Measurements from ENCODE around the gene C10orf53. TPM values are rescaled to one million over a fixed set of nuclear protein-coding genes. Genes with fewer than 3 reads are reported as not detected.

The C10orf53 gene
- total and polyA plus RNA-seq, 2 of the 4 experiments (the other 2 are of a cell fraction): not detected

- Histone ChIP-seq H3K4me2 (ENCODE audit: low read depth, low read length) (no peak overlapping the region), H2AK5ac (ENCODE audit: low read depth, low read length) (no peak overlapping the region), H3K23ac (ENCODE audit: low read depth, low read length) (no peak overlapping the region), H3K79me1 (ENCODE audit: low read depth in 1 of 2, low read length in 2 of 2) (no peaks in the 10 kb centered on the region), H3K9me1 (ENCODE audit: insufficient read depth, low read length) (no peaks in the 10 kb centered on the region; the same call in 1 of the 2 replicates), H3K4ac (ENCODE audit: low read depth, low read length) (no peak overlapping the region), H2AFZ (replicated peaks; ENCODE audit: low read length, poor library complexity) (no peak overlapping the region), H4K91ac (ENCODE audit: insufficient read depth, low read depth, low read length) (no peak overlapping the region), H2BK120ac (ENCODE audit: low read depth, low read length) (no peak overlapping the region), H4K8ac (ENCODE audit: low read depth in 2 of 2, low read length in 2 of 2) (no peak overlapping the region), H3K27me3 (ENCODE audit: control insufficient read depth, insufficient read depth, low read length) (peaks cover under 1% of the 10 kb centered on the region; the same call in 1 of the 2 replicates), H3K4me1 (ENCODE audit: control insufficient read depth, insufficient read depth, low read length) (no peaks in the 10 kb centered on the region), H3K4me3 (ENCODE audit: insufficient read depth, low read depth, low read length) (no peak overlapping the region), H4K20me1 (ENCODE audit: insufficient read depth, low read length) (no peaks in the 10 kb centered on the region), H4K5ac (ENCODE audit: low read depth, low read length) (no peak overlapping the region), H3K14ac (replicated peaks; ENCODE audit: low read depth, low read length) (no peak overlapping the region), H3K18ac (ENCODE audit: low read depth, low read length) (no peak overlapping the region), H3K9me3 (ENCODE audit: control insufficient read depth, insufficient read depth, low read length) (no peaks in the 10 kb centered on the region), H2BK15ac (ENCODE audit: low read depth, low read length) (no peak overlapping the region), H3K27ac (ENCODE audit: insufficient read depth, low read length) (no peak overlapping the region), H2BK20ac (ENCODE audit: low read depth, low read length) (no peak overlapping the region), H2BK5ac (ENCODE audit: low read depth, low read length, poor library complexity, severe bottlenecking) (no peak overlapping the region), H2AK9ac (replicated peaks; ENCODE audit: low read depth, low read length, poor library complexity) (no peak overlapping the region), H3K56ac (ENCODE audit: extremely low read depth, insufficient read depth, low read length) (no peak overlapping the region), H3K36me3 (ENCODE audit: control insufficient read depth, insufficient read depth, low read length) (no peaks in the 10 kb centered on the region), H3K9ac (ENCODE audit: low read depth, low read length) (no peak overlapping the region)
- no TSS peak for BruUV-seq (replicated peaks)
- dilution Hi-C loops (cut with HindIII; ENCODE audit: low sequenced_read_pairs, unreplicated experiment): no loop called here
- TF ChIP-seq RFX5 (IDR thresholded peaks at IDR 0.05; ENCODE audit: low read depth, low read length) (no peak), MXI1 (IDR thresholded peaks at IDR 0.05; ENCODE audit: borderline replicate concordance, low read depth, low read length) (no peak), BHLHE40 (IDR thresholded peaks at IDR 0.05; ENCODE audit: low read depth, low read length) (no peak), SMC3 (IDR thresholded peaks at IDR 0.05; ENCODE audit: low read depth, low read length) (no peak), MAFK (IDR thresholded peaks at IDR 0.05; ENCODE audit: low read depth, low read length) (no peak), MAZ (IDR thresholded peaks at IDR 0.05; ENCODE audit: borderline replicate concordance, low read depth, low read length) (no peak), USF2 (IDR thresholded peaks at IDR 0.05; ENCODE audit: low read depth, low read length) (no peak)
- intact Hi-C loops (cut with micrococcal nuclease): no loop called here
- ChIA-PET POLR2A (ENCODE audit: unreplicated experiment) (no interaction called here), CTCF (no interaction called here)
- ATAC-seq (ENCODE audit: low read depth) (no peak), DNase-seq (no peak)
- in situ Hi-C loops (cut with MboI; ENCODE audit: low sequenced_read_pairs): no loop called here
- WGBS, 2 experiments (ENCODE audit: extremely low coverage in 2 of 2, insufficient read length in 1 of 2): 73% methylated on average over 11 of the region's 23 CpGs; no CpG with 5 or more reads in 1 of the 2 experiments
Measured at GRCh38 chr10:49742683-49743463, 63.4 kb downstream of the C10orf53 start.

Data from IMR-90 (cell line).